HG02759 (cell line): ENCODE measurements around the gene SLC41A1.
"Not testable (repeated sequence)": the region's sequence is repeated elsewhere in the genome, so short reads cannot be mapped to it uniquely, and the experiment has no call there.

Experiments
- ATAC-seq: cut with Tn5 transposase; IDR thresholded peaks from one replicate; pipeline ENCODE4 v1.9.1; 2021; ENCODE audit warnings: mild to moderate bottlenecking, moderate library complexity; ENCODE audit not compliant: unreplicated experiment

Gene SLC41A1

GRCh38 chr1:205812878-205813754 is at the start of gene SLC41A1:
Gene SLC41A1 (minus strand): TSS chr1:205813198. CDS start chr1:205810441, 2,757 bp downstream.
- peak; percentile 93 for ATAC-seq

- no peak for ATAC-seq
Observed at GRCh38 chr1:205861540-205861939, 48.5 kb upstream of the SLC41A1 start.

GRCh38 chr1:205858141-205858961 is 45.4 kb upstream of the SLC41A1 start:
- ATAC-seq = no peak

GRCh38 chr1:205857501-205857900 is 44.5 kb upstream of the SLC41A1 start:
- ATAC-seq = not testable (repeated sequence)

GRCh38 chr1:205856433-205856832 is 43.4 kb upstream of the SLC41A1 start:
- no peak for ATAC-seq

- ATAC-seq = no peak
Observed at GRCh38 chr1:205852969-205853368, 40.0 kb upstream of the SLC41A1 start.

GRCh38 chr1:205851993-205852392 is 39.0 kb upstream of the SLC41A1 start:
- no peak for ATAC-seq

GRCh38 chr1:205849619-205850355 is 36.8 kb upstream of the SLC41A1 start, which contains the start of gene PM20D1:
Gene PM20D1 (minus strand): TSS chr1:205850132. CDS start chr1:205850072, 60 bp downstream.
- ATAC-seq = peak; percentile 99

GRCh38 chr1:205843036-205843859 is 30.2 kb upstream of the SLC41A1 start:
- ATAC-seq = no peak

GRCh38 chr1:205842229-205842628 is 29.2 kb upstream of the SLC41A1 start:
- no peak for ATAC-seq

- no peak for ATAC-seq
Observed at GRCh38 chr1:205840146-205840923, 27.3 kb upstream of the SLC41A1 start.

- no peak for ATAC-seq
Observed at GRCh38 chr1:205837382-205837970, 24.5 kb upstream of the SLC41A1 start.

- no peak for ATAC-seq
Observed at GRCh38 chr1:205834751-205835150, 21.8 kb upstream of the SLC41A1 start.

GRCh38 chr1:205832326-205832751 is 19.3 kb upstream of the SLC41A1 start:
- ATAC-seq = no peak

- ATAC-seq = no peak
Observed at GRCh38 chr1:205827623-205828022, 14.6 kb upstream of the SLC41A1 start.

GRCh38 chr1:205826995-205827394 is 14.0 kb upstream of the SLC41A1 start:
- no peak for ATAC-seq

GRCh38 chr1:205826016-205826806 is 13.2 kb upstream of the SLC41A1 start:
- ATAC-seq = no peak

- no peak for ATAC-seq
Observed at GRCh38 chr1:205824180-205824579, 11.2 kb upstream of the SLC41A1 start.
